Activated naive CD4-positive, alpha-beta T cell treated with anti-CD3 and anti-CD28 coated beads, Interleukin-2, amount 50 U/mL, for 16 hours (primary cell): ENCODE results near the gene PCDHGB5.
"Not testable (repeated sequence)": the region's sequence is repeated elsewhere in the genome, so short reads cannot be mapped to it uniquely, and the experiment has no call there.

Source experiments
- DNase-seq: peaks from one replicate; pipeline ENCODE4 v3.0.0-alpha.2; 2020

PCDHGB5 gene

DNA sequence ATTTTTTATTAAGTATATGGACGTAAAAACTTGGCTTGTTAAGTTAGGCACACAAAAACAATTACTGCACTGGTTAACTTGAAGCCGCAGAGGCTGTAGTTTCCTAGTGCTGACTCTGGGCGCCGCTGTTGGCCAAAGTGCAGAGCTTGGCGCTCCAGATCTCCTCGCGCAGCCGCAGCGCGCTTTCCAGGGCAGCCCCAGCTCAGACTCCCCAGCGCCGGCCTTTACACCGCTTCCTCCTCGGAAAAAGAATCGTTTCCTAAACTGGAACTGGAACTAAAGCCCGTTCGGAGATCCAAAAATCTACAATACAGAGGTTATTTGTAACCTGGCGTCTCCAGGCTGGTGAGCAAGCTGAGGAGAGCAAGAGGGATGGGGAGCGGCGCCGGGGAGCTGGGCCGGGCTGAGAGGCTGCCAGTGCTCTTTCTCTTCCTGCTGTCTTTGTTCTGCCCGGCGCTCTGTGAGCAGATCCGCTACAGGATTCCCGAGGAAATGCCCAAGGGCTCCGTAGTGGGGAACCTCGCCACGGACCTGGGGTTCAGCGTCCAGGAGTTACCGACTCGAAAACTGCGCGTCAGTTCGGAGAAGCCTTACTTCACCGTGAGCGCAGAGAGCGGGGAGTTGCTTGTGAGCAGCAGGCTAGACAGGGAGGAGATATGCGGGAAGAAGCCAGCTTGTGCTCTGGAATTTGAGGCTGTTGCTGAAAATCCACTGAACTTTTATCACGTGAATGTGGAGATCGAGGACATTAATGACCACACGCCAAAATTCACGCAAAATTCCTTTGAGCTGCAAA lies at the start of gene PCDHGB5:
TSS of gene PCDHGB5 (plus strand) at position 192 of the 796 bp plus-strand sequence. CDS start at position 373, 181 bp downstream.
- peak; percentile 45 for DNase-seq

DNA sequence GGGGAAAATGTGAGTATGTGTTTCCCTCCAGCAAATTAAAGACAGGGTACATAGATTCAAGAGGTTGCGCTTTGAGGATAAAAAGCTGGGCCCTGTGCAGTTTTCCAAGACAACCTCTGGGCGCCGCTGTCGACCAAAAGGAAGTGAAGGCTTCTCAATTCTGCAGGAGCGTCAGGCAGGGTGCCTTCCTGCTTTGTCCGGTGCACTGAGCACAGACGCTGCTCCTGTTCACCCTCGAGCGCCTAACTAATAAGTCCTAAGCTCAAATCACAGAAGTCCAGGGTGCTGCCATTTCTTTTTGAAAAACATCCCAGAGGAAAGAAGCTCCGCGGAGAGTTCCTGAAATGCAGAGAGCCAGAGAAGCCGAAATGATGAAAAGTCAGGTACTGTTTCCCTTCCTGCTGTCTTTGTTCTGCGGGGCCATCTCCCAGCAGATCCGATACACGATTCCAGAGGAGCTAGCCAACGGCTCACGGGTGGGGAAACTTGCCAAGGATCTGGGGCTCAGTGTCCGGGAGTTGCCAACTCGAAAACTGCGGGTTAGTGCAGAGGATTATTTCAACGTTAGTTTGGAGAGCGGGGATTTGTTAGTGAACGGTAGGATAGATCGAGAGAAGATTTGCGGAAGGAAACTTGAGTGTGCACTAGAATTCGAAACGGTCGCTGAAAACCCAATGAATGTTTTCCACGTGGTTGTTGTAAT lies 47.7 kb upstream of the PCDHGB5 start, which contains the start of gene PCDHGB1:
TSS of gene PCDHGB1 (plus strand) at position 183 of the 703 bp plus-strand sequence. CDS start at position 345, 162 bp downstream.
- DNase-seq: no peak

DNA sequence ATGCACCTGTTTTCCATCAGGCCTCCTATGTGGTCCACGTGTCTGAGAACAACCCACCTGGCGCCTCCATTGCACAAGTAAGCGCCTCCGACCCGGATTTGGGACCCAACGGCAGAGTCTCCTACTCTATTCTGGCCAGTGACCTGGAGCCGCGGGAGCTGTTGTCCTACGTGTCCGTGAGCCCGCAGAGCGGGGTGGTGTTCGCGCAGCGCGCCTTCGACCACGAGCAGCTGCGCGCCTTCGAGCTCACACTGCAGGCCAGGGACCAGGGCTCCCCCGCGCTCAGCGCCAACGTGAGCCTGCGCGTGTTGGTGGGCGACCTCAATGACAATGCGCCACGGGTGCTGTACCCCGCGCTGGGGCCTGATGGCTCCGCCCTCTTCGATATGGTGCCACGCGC lies 46.2 kb upstream of the PCDHGB5 start:
- no peak for DNase-seq

DNA sequence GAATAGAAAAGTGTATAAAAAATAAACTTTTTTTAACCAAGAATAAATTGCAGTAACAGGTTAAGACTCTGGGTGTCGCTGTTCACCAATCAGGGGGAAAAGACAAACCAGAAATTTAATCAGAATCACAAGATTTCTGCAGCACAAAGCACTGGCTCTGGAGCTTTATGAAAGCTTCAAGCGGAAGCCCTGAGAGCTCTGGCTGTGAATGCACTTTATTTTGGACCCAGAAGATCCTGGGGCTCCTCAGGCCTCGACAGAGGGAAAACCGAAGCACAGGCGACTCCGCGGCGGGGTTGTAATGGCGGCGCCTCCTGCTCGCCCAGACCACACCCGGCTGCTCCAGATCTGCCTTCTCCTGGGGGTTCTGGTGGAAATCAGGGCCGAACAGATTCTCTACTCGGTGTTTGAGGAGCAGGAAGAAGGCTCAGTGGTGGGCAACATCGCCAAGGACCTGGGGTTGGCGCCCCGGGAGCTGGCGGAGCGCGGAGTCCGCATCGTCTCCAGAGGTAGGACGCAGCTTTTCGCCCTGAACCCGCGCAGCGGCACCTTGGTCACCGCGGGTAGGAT lies 42.8 kb upstream of the PCDHGB5 start, which contains the start of gene PCDHGA4:
TSS of gene PCDHGA4 (plus strand) at position 122 of the 570 bp plus-strand sequence. CDS start at position 209, 87 bp downstream.
- DNase-seq: no peak

DNA sequence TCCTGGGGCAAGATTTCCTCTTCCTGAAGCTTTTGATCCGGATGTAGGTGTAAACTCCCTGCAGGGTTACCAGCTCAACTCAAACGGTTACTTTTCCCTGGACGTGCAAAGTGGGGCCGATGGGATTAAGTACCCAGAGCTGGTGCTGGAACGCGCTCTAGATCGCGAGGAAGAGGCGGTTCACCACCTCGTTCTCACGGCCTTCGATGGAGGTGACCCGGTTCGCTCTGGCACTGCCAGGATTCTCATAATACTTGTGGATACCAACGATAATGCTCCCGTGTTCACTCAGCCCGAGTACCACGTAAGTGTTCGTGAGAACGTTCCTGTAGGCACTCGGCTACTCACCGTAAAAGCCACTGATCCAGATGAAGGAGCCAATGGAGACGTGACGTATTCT lies 42.1 kb upstream of the PCDHGB5 start:
- DNase-seq: no peak

DNA sequence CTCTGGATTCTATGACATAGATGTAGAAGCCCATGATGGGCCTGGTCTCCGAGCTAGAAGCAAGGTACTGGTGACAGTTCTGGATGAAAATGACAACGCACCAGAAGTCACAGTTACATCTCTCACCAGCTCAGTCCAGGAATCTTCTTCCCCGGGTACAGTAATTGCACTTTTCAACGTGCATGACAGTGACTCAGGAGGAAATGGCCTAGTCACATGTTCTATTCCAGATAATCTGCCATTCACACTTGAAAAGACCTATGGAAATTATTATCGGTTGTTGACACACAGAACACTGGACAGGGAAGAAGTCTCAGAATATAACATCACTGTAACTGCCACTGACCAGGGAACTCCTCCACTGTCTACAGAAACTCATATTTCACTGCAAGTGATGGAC lies 41.6 kb upstream of the PCDHGB5 start:
- no peak for DNase-seq

DNA sequence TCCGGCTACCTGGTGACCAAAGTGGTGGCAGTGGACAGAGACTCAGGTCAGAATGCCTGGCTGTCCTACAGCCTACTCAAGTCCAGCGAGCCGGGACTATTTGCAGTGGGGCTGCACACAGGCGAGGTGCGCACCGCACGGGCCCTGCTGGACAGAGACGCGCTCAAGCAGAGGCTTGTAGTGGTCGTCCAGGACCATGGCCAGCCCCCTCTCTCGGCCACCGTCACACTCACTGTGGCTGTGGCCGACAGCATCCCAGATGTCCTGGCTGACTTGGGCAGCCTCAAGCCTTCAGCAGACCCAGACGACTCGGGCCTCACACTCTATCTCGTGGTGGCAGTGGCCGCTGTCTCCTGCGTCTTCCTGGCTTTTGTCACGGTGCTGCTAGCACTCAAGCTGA lies 40.8 kb upstream of the PCDHGB5 start:
- DNase-seq: no peak

DNA sequence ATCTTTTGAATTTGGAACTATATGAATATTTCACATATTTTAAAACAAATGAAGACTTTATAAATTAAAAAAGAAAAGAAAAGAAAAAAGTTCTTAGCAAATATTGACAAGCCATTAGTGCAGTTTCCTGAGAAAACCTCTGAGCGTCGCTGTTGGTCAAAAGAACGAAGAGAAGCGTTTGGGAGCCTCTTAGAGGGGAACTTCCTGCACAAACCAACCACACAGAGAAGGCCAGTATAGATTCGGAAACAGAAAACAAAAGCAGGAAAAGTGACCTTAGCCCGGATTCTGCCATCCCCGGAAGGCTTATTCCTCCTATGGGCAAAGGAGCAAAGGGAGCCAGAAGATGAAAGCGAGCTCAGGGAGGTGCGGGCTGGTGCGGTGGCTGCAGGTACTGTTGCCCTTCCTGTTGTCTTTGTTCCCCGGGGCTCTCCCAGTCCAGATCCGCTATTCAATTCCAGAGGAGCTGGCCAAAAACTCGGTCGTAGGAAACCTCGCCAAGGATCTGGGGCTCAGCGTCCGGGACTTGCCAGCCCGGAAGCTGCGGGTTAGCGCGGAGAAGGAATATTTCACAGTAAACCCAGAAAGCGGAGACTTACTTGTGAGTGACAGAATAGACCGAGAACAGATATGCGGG lies 37.8 kb upstream of the PCDHGB5 start, which contains the start of gene PCDHGB2:
TSS of gene PCDHGB2 (plus strand) at position 205 of the 637 bp plus-strand sequence. CDS start at position 347, 142 bp downstream.
- DNase-seq: no peak

DNA sequence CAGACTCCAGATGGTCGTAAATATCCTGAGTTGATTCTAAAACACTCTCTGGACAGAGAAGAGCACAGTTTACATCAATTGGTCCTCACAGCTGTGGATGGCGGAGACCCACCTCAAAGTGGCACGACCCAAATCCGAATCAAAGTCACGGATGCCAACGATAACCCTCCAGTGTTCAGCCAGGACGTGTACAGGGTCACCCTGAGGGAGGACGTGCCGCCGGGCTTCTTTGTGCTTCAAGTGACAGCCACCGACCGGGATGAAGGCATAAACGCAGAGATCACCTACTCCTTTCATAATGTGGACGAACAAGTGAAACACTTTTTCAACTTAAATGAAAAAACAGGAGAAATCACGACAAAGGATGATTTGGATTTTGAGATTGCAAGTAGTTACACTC lies 37.1 kb upstream of the PCDHGB5 start:
- no peak for DNase-seq

DNA sequence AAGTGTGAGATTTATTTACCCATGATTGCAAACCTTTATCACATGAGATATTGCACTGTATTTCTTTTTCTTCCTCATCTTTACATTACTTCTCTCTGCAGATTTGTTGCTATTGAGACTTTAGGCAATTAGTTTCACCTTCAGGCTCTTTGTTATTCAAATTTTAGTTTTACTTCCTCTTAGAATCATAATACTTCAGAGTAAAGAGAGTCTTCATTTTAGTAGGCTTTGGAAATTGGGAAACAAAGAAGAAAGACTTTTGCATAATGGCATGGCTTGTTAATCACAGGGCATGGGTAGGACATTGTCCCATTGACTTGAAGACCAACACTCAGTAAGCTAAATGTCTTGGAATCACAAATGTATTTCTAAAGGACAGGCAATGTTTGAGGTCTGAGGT lies 35.0 kb upstream of the PCDHGB5 start:
- DNase-seq: no peak

DNA sequence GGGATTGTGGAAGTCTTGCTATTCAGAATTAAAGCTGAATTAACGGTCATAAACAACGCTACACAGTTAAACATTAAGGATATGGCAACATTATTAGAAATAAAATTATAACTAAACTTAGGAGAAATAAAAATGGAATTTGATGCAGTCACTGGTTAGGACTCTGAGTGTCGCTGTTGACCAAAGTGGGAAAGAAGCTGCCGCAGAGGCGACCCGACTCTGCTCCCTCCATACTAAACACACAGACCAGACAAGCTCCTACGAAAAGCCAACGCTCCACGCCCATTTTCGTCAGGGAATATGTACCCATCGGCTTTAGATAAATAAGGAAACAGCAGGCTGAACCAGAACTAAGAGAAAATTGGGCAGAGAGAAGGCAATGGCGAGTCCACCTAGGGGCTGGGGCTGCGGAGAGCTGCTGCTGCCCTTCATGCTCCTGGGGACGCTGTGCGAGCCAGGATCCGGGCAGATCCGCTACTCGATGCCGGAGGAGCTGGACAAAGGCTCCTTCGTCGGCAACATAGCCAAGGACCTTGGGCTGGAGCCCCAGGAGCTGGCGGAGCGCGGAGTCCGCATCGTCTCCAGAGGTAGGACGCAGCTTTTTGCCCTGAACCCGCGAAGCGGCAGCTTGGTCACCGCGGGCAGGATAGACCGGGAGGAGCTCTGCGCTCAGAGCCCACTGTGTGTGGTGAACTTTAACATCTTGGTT lies 33.6 kb upstream of the PCDHGB5 start, which contains the start of gene PCDHGA5:
TSS of gene PCDHGA5 (plus strand) at position 211 of the 709 bp plus-strand sequence. CDS start at position 380, 169 bp downstream.
- DNase-seq: no peak

DNA sequence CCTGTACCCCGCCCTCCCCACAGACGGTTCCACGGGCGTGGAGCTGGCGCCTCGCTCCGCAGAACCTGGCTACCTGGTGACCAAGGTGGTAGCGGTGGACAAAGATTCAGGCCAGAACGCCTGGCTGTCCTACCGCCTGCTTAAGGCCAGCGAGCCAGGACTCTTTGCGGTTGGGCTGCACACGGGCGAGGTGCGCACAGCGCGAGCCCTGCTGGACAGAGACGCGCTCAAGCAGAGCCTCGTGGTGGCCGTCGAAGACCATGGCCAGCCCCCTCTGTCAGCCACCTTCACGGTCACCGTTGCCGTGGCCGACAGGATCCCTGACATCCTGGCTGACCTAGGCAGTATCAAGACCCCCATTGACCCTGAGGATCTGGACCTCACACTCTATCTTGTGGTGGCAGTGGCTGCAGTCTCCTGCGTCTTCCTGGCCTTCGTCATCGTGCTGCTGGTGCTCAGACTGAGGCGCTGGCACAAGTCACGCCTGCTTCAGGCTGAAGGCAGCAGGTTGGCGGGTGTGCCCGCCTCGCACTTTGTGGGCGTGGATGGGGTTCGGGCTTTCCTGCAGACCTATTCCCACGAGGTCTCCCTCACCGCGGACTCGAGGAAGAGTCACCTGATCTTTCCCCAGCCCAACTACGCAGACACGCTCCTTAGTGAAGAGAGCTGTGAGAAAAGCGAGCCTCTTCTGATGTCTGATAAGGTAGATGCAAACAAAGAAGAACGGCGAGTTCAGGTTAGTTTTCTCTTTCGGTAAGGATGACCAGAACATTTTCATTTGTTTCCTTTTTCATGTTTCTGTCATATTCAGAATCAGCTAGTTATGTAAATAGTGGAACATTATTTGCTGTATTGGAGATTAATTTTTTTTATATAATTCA lies 31.5 kb upstream of the PCDHGB5 start:
- no peak for DNase-seq

DNA sequence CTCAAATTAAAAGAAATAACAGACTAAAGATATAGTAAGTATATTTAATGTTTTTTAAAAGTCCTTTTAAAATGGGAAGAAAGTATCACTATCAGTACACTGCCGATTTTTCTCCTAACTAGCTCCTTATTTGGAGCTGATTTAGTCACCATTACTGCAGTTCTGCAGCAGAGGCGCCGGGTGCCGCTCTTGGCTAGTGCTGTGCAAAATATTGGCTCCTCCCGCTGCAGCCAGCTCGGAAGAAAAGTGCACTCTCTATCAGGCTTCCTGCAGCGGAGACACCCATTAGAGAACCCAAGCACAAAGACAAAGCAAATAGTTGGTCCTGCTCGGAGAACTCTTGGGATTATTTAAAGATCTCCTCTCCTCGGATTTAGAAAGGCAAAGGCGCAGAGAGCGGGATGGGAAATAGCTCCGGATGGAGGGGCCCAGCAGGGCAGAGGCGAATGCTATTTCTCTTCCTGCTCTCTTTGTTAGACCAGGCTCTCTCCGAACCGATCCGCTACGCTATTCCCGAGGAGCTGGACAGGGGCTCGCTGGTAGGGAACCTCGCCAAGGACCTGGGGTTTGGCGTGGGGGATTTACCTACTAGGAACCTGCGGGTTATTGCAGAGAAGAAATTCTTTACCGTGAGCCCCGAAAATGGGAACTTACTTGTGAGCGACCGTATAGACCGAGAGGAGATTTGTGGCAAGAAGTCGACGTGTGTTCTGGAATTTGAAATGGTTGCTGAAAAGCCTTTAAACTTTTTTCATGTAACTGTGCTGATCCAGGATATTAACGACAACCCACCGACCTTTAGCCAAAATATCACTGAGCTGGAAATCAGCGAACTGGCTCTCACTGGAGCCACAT lies 27.5 kb upstream of the PCDHGB5 start, which contains the start of gene PCDHGB3:
TSS of gene PCDHGB3 (plus strand) at position 249 of the 855 bp plus-strand sequence. CDS start at position 402, 153 bp downstream.
- no peak for DNase-seq

DNA sequence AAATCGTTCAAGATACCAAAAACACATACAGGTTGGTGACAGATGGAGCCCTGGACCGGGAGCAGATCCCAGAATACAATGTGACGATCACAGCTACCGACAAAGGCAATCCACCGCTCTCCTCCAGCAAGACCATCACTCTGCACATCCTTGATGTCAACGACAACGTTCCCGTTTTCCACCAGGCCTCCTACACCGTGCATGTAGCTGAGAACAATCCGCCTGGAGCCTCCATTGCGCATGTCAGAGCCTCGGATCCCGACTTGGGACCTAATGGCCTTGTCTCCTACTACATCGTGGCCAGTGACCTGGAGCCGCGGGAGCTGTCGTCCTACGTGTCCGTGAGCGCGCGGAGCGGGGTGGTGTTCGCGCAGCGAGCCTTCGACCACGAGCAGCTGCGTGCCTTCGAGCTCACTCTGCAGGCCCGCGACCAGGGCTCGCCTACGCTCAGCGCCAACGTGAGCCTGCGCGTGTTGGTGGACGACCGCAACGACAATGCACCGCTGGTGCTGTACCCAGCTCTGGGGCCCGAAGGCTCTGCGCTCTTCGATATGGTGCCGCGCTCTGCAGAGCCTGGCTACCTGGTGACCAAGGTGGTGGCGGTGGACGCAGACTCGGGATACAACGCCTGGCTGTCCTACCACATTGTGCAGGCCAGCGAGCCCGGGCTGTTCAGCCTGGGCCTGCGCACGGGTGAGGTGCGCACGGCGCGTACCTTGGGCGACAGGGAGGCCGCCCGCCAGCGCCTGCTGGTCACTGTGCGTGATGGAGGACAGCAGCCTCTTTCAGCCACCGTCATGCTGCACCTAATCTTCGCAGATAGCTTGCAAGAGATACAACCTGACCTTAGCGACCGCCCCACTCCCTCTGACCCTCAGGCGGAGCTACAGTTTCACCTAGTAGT lies 25.9 kb upstream of the PCDHGB5 start:
- DNase-seq: no peak

DNA sequence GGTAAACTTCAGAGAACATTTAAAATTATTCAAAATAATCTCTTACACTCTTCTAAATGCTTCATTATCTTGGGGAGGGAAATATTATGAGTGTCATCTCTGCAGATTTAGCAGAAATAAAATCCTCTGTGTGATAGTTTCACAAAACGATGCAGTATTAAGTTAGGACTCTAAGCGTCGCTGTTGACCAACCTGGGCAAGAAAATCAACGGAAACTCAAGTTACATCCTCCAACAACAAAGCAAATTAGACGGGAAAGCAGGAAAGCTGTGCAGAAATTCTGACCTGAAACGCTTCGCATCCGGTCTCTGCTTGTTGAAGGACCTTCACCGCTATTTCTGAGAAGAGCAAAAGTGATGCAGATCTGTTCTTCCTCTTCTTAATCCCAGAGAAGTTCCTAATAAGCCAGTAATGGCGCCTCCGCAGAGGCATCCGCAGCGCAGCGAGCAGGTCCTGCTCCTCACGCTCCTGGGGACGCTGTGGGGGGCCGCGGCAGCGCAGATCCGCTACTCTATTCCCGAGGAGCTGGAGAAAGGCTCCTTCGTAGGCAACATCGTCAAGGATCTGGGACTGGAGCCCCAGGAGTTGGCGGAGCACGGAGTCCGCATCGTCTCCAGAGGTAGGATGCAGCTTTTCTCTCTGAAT lies 24.0 kb upstream of the PCDHGB5 start, which contains the start of gene PCDHGA6:
TSS of gene PCDHGA6 (plus strand) at position 219 of the 645 bp plus-strand sequence. CDS start at position 412, 193 bp downstream.
- DNase-seq: no peak

DNA sequence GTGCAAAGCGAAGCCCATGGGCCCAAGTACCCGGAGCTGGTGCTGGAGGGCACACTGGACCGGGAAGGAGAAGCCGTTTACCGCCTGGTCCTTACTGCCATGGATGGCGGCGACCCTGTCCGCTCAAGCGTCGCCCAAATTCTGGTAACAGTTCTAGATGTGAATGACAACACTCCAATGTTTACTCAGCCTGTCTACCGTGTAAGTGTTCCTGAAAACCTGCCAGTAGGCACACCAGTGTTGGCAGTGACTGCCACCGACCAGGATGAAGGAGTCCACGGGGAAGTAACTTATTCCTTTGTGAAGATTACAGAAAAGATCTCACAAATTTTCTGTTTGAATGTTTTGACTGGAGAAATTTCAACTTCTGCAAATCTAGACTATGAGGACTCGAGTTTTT lies 23.1 kb upstream of the PCDHGB5 start:
- DNase-seq: no peak

DNA sequence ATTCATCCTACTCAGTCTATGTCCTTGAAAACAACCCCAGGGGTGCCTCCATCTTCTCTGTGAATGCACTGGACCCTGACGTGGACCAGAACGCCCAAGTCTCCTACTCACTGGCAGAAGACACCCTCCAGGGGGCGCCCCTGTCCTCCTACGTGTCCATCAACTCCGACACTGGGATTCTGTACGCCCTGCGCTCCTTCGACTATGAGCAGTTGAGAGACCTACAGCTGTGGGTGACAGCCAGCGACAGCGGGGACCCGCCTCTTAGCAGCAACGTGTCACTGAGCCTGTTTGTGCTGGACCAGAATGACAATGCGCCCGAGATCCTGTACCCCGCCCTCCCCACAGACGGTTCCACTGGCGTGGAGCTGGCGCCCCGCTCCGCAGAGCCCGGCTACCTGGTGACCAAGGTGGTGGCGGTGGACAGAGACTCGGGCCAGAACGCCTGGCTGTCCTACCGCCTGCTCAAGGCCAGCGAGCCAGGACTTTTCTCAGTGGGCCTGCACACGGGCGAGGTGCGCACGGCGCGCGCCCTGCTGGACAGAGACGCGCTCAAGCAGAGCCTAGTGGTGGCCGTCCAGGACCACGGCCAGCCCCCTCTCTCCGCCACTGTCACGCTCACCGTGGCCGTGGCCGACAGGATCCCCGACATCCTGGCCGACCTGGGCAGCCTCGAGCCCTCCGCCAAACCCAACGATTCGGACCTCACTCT lies 22.1 kb upstream of the PCDHGB5 start:
- DNase-seq: not testable (repeated sequence)
